ENCODE data around the gene NEGR1.

The NEGR1 gene

DNA sequence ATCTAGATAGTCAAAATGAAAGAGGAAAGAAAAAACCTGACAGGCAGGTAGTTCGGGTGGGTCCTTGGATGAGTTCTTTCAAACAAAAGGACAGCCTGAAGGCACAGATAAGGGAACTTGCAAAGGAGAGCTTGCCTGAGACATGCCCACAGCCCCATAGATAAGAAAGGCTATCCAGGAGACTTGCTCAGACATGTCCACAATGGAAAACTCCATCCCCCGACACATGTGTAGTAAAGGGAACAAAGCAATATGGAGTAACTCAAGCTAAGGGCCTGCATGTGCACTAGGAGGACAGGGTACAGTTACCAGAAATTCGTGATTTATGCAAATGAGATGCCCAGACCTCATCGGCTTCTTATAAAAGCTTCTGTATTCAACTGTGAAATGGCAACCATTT is 281.5 kb downstream of the NEGR1 start:
- H3K4me3 ChIP-seq (ENCODE audit: low read depth, low read length), result no peak overlapping the region
- DNase-seq (ENCODE audit: low read depth), result no peak
- TF ChIP-seq, protein P1, sequence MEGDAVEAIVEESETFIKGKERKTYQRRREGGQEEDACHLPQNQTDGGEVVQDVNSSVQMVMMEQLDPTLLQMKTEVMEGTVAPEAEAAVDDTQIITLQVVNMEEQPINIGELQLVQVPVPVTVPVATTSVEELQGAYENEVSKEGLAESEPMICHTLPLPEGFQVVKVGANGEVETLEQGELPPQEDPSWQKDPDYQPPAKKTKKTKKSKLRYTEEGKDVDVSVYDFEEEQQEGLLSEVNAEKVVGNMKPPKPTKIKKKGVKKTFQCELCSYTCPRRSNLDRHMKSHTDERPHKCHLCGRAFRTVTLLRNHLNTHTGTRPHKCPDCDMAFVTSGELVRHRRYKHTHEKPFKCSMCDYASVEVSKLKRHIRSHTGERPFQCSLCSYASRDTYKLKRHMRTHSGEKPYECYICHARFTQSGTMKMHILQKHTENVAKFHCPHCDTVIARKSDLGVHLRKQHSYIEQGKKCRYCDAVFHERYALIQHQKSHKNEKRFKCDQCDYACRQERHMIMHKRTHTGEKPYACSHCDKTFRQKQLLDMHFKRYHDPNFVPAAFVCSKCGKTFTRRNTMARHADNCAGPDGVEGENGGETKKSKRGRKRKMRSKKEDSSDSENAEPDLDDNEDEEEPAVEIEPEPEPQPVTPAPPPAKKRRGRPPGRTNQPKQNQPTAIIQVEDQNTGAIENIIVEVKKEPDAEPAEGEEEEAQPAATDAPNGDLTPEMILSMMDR (IDR thresholded peaks at IDR 0.05; ENCODE audit: low read depth, low read length), result no peak
- TF ChIP-seq, protein P2, sequence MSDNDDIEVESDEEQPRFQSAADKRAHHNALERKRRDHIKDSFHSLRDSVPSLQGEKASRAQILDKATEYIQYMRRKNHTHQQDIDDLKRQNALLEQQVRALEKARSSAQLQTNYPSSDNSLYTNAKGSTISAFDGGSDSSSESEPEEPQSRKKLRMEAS (IDR thresholded peaks at IDR 0.05; ENCODE audit: low read depth, low read length), result no peak
- TF ChIP-seq POLR2A (IDR thresholded peaks at IDR 0.05; ENCODE audit: extremely low read depth, insufficient read length), result no peak
- no peak for TF ChIP-seq MYC (IDR thresholded peaks at IDR 0.05; ENCODE audit: low read depth, low read length)

DNA sequence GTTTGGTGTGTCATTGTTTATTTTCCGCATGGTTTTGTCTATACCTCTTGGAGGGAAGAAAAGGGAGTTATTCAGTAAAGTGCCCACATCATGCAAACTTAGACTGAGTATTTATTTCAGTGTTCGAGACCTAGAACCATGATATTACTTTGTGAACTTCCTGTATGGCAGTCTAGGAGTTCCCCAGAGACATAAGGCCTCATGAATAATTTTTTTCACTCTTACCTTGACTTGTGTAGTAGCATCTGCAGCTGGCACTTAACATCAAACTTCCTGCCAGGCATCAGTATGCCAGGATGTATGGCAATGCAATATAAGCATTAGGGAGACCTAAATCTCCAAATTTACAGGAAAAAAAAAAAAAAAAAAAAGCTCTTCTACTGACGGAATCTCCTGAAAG is 287.7 kb downstream of the NEGR1 start:
- TF ChIP-seq, protein P1 (IDR thresholded peaks at IDR 0.05; ENCODE audit: low read depth, low read length), result no peak
- TF ChIP-seq MYC (IDR thresholded peaks at IDR 0.05; ENCODE audit: low read depth, low read length) (no peak), POLR2A (IDR thresholded peaks at IDR 0.05; ENCODE audit: extremely low read depth, insufficient read length) (no peak)
- TF ChIP-seq, protein P2 (IDR thresholded peaks at IDR 0.05; ENCODE audit: low read depth, low read length), result no peak
- no peak for DNase-seq (ENCODE audit: low read depth)

DNA sequence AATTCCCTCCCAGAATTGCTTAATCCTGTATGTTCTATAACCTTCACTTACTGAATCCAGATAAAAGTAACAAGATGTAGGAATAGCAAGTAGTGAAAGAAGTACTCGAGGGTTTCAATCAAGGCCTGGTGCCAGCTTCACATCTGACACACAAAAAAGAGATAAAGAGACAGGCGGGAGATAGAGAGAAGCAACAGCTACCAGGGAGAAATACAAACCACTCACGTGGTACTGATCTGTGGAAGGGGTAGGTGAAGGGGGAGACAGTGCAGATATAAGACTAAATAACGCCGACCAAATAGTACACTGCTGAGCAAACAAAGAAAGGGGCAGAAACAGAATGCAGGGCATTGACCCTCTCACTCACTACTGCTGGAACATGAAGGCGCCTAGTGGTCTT is 295.2 kb downstream of the NEGR1 start:
- TF ChIP-seq POLR2A (IDR thresholded peaks at IDR 0.05; ENCODE audit: extremely low read depth, insufficient read length), result no peak
- no peak for TF ChIP-seq MYC (IDR thresholded peaks at IDR 0.05; ENCODE audit: low read depth, low read length)
- TF ChIP-seq, protein P1 (IDR thresholded peaks at IDR 0.05; ENCODE audit: low read depth, low read length), result no peak
- TF ChIP-seq, protein P2 (IDR thresholded peaks at IDR 0.05; ENCODE audit: low read depth, low read length), result no peak
- no peak overlapping the region for H3K4me3 ChIP-seq (ENCODE audit: low read depth, low read length)
- DNase-seq (ENCODE audit: low read depth), result no peak

More for the DNA sequence above, 287.7 kb downstream of the NEGR1 start:
- H3K4me3 ChIP-seq (ENCODE audit: low read depth, low read length), result no peak overlapping the region

DNA sequence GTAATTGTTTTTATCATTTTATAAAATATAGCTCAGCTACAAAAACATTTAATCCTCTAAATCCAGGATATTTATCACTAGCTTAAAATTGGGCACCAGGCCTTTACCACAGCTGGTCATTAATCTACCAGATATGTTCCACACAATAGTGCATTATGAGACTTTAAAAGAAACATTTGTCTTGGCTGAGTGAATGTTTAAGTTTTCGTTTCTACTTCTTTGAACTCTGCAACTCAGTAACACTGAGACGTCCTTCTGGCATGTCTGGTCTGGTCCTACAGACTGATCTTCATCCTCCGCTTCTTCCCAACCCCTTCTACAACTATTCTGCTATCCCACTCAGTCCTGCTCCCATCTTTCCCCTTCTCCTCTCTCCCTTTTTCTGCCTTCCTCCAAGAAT is 296.2 kb downstream of the NEGR1 start:
- TF ChIP-seq MYC (IDR thresholded peaks at IDR 0.05; ENCODE audit: low read depth, low read length) (no peak), POLR2A (IDR thresholded peaks at IDR 0.05; ENCODE audit: extremely low read depth, insufficient read length) (no peak)
- TF ChIP-seq, protein P2 (IDR thresholded peaks at IDR 0.05; ENCODE audit: low read depth, low read length), result no peak
- TF ChIP-seq, protein P1 (IDR thresholded peaks at IDR 0.05; ENCODE audit: low read depth, low read length), result no peak
- DNase-seq (ENCODE audit: low read depth), result no peak
- H3K4me3 ChIP-seq (ENCODE audit: low read depth, low read length), result no peak overlapping the region

DNA sequence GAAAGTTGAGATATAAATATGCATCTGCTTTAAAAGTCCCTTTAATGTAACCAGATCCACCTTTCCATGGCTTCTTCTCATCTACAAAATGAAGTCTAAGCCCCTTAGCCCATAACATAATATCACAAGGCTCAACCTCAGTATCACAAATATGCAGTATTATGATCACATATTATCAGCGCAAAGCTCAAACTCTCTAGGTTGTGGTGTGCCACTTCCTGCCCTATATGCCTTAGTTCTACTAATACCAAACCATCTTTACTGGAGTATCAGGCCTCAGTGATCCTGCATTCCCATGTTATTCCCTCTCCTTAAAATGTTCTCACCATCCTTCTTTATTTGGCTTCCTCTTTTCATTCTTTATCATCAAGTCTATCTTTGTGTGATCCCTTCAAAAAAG is 301.8 kb downstream of the NEGR1 start:
- TF ChIP-seq POLR2A (IDR thresholded peaks at IDR 0.05; ENCODE audit: extremely low read depth, insufficient read length) (no peak), MYC (IDR thresholded peaks at IDR 0.05; ENCODE audit: low read depth, low read length) (no peak)
- TF ChIP-seq, protein P1 (IDR thresholded peaks at IDR 0.05; ENCODE audit: low read depth, low read length), result no peak
- TF ChIP-seq, protein P2 (IDR thresholded peaks at IDR 0.05; ENCODE audit: low read depth, low read length), result no peak
- no peak overlapping the region for H3K4me3 ChIP-seq (ENCODE audit: low read depth, low read length)
- DNase-seq (ENCODE audit: low read depth), result no peak

DNA sequence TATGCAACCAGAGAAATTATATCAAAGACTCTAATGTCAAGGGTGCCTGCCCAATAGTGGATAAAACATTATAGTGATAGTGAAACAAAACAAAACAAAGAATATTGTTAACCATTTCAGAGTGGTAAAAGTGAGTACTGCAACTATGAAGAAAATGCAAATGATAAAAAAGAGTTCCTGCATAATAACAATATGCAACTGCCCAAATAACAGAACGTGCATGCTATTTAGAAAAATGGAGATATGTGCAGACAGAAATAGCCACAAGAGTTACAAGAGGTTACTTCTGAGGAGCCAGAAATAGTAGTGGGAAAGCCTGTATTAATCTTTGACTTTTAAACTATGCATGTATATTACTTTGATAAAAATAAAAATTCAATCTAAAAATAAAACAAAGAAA is 302.5 kb downstream of the NEGR1 start:
- TF ChIP-seq, protein P2 (IDR thresholded peaks at IDR 0.05; ENCODE audit: low read depth, low read length), result no peak
- TF ChIP-seq, protein P1 (IDR thresholded peaks at IDR 0.05; ENCODE audit: low read depth, low read length), result no peak
- TF ChIP-seq POLR2A (IDR thresholded peaks at IDR 0.05; ENCODE audit: extremely low read depth, insufficient read length), result no peak
- TF ChIP-seq MYC (IDR thresholded peaks at IDR 0.05; ENCODE audit: low read depth, low read length), result no peak
- no peak for DNase-seq (ENCODE audit: low read depth)
- H3K4me3 ChIP-seq (ENCODE audit: low read depth, low read length), result no peak overlapping the region

Measured in NB4 (cell line).